K562 (cell line): ENCODE results near the gene CTRL. TPM values are rescaled to one million over a fixed set of nuclear protein-coding genes. Genes with fewer than 3 reads are reported as not detected.

ENCODE experiments used
- ARID4B ChIP-seq: sonication (generic); formaldehyde crosslinking; IDR thresholded peaks from 2 replicates; pipeline ENCODE4 v1.8.0; 2022; ENCODE audit warnings: mild to moderate bottlenecking, missing genetic modification reagents
- BRD4 ChIP-seq: fragments of 200-600 bp; sonication (generic); IDR thresholded peaks from 2 replicates; pipeline ENCODE4 v1.6.1; 2017; ENCODE audit warnings: inconsistent platforms
- CBX1 ChIP-seq: sonication (generic); IDR thresholded peaks from 2 replicates; pipeline ENCODE4 v1.6.1; 2016; ENCODE audit warnings: antibody characterized with exemption, low read depth, mild to moderate bottlenecking
- CCNT2 ChIP-seq: IDR thresholded peaks from 2 replicates; pipeline ENCODE4 v1.6.1; 2011; ENCODE audit warnings: borderline replicate concordance, low read depth, mild to moderate bottlenecking, moderate library complexity, mixed read lengths, low read length; ENCODE audit not compliant: insufficient read length; ENCODE audit errors: extremely low read depth
- CTBP1 ChIP-seq: fragments of 450-650 bp; IDR thresholded peaks from 2 replicates; pipeline ENCODE4 v1.6.1; 2016; ENCODE audit warnings: borderline replicate concordance
- EGR1 ChIP-seq: fragments of 450-650 bp; conservative IDR thresholded peaks from 2 replicates; pipeline ENCODE4 v1.6.1; 2017; ENCODE audit warnings: mild to moderate bottlenecking
- ELF4 ChIP-seq: fragments of 450-650 bp; formaldehyde crosslinking; IDR thresholded peaks from 2 replicates; pipeline ENCODE4 v1.4.0; 2022; ENCODE audit warnings: missing genetic modification characterization
- FOXK2 ChIP-seq, 2 experiments: fragments of 450-650 bp; IDR thresholded peaks in 1 of 2; conservative IDR thresholded peaks in 1 of 2; 2 replicates each; pipeline ENCODE4 v1.6.1; 2016; ENCODE audit warnings: low read depth in 2 of 2, mild to moderate bottlenecking in 1 of 2
- HMGXB4 ChIP-seq: sonication (generic); formaldehyde crosslinking; IDR thresholded peaks from 2 replicates; pipeline ENCODE4 v1.8.1; 2023; ENCODE audit warnings: mild to moderate bottlenecking, missing genetic modification reagents
- JUNB ChIP-seq: fragments of 450-650 bp; formaldehyde crosslinking; conservative IDR thresholded peaks from 2 replicates; pipeline ENCODE4 v1.4.0; 2020; ENCODE audit warnings: mild to moderate bottlenecking
- MAZ ChIP-seq, 2 experiments: fragments of 450-650 bp in 1 of 2; sonication (generic) in 1 of 2; formaldehyde crosslinking; IDR thresholded peaks in 1 of 2; conservative IDR thresholded peaks in 1 of 2; 2 replicates each; pipeline versions ENCODE4 v1.4.0 to v1.5.0; 2020; ENCODE audit warnings: mild to moderate bottlenecking in 1 of 2, missing genetic modification reagents in 1 of 2
- MYC ChIP-seq, 2 experiments: fragments of 250-450 bp in 1 of 2; sonication (Bioruptor Pico) in 1 of 2; IDR thresholded peaks; 2 replicates each; pipeline versions ENCODE4 v1.5.1 to v1.6.1; 2012 to 2021; ENCODE audit warnings: low read depth in 2 of 2, borderline replicate concordance in 1 of 2, improper control_type of control experiment in 1 of 2, low read length in 1 of 2, mild to moderate bottlenecking in 1 of 2, moderate library complexity in 1 of 2
- RBBP5 ChIP-seq: fragments of 200-600 bp; sonication (generic); IDR thresholded peaks from 2 replicates; pipeline ENCODE4 v1.6.1; 2012; ENCODE audit warnings: borderline replicate concordance, mild to moderate bottlenecking, low read length, control low read depth, inconsistent platforms; ENCODE audit not compliant: insufficient read depth, poor library complexity, severe bottlenecking
- SREBF1 ChIP-seq: fragments of 150-350 bp; IDR thresholded peaks from 2 replicates; pipeline ENCODE4 v1.6.1; 2014; ENCODE audit warnings: antibody characterized with exemption, low read depth, low read length, borderline replicate concordance
- STAT5B ChIP-seq: fragments of 250-450 bp; sonication (Bioruptor Pico); IDR thresholded peaks from 2 replicates; pipeline ENCODE4 v1.8.0; 2021; ENCODE audit warnings: mild to moderate bottlenecking, inconsistent platforms
- TEAD1 ChIP-seq, 2 experiments: fragments of 450-650 bp in 1 of 2; sonication (generic) in 1 of 2; formaldehyde crosslinking; IDR thresholded peaks; 2 replicates each; pipeline versions ENCODE4 v1.4.0 to v1.8.0; 2020 to 2022; ENCODE audit warnings: mild to moderate bottlenecking in 2 of 2, missing genetic modification reagents in 1 of 2
- TOE1 ChIP-seq, 2 experiments: fragments of 450-650 bp in 1 of 2; sonication (generic) in 1 of 2; formaldehyde crosslinking in 1 of 2; IDR thresholded peaks; 2 replicates each; pipeline versions ENCODE4 v1.7.1 to v1.8.0; 2016 to 2022; ENCODE audit warnings: borderline replicate concordance in 2 of 2, mild to moderate bottlenecking in 2 of 2, antibody characterized with exemption in 1 of 2, inconsistent platforms in 1 of 2, low read depth in 1 of 2, missing genetic modification reagents in 1 of 2, moderate library complexity in 1 of 2
- U2AF1 ChIP-seq: fragments of 200-400 bp; formaldehyde crosslinking; optimal IDR thresholded peaks from 2 replicates; pipeline ENCODE3; 2017; ENCODE audit warnings: mild to moderate bottlenecking, low read depth, low read length, moderate library complexity
- ZNF79 ChIP-seq: fragments of 250-450 bp; sonication (Bioruptor Pico); IDR thresholded peaks from 2 replicates; pipeline ENCODE4 v1.4.0; 2020; ENCODE audit warnings: low read depth, mild to moderate bottlenecking, moderate library complexity
- polyA plus RNA-seq, 8 experiments: library from polyadenylated mRNA; depleted of rRNA in 4 of 8; stranded (reverse) in 5 of 8; unstranded in 3 of 8; fragments of >200 nt; fragmentation: Nextera tagmentation in 2 of 8; fragmentation: Illumina TruSeq in 1 of 8; extraction: Ambion mirVana in 2 of 8; extraction: Trizol in 1 of 8; gene quantifications; 2 replicates each; pipeline versions ENCODE4 v1.2.1 to v1.2.3, GENCODE V29; 2011 to 2014; ENCODE audit warnings: inconsistent platforms in 1 of 8, missing spikeins in 1 of 8
- total RNA-seq, 7 experiments: library from RNA; depleted of rRNA in 6 of 7; stranded (reverse); fragments of >200 nt in 6 of 7; fragmentation: Illumina TruSeq in 2 of 7; extraction: Trizol in 2 of 7; gene quantifications; 2 replicates each; pipeline versions ENCODE4 v1.2.1 to v1.2.3, GENCODE V29; 2011 to 2021; ENCODE audit warnings: low replicate concordance in 1 of 7

Gene CTRL
- total and polyA plus RNA-seq, 9 of the 15 experiments (the other 6 are each of a cell fraction or from before 2014, with no cell fraction given): 1.4 to 5.6 (median 2.5) TPM

- peak; percentile 56; the same call in 1 of the 2 replicates for TF ChIP-seq HMGXB4
- TF ChIP-seq TOE1 (IDR thresholded peaks at IDR 0.05; ENCODE audit: borderline replicate concordance): no peak
- peak; percentile 71; the same call in 1 of the 2 replicates for TF ChIP-seq TOE1 (CRISPR knock-in tag; IDR thresholded peaks at IDR 0.05; ENCODE audit: borderline replicate concordance, low read depth)
- TF ChIP-seq TEAD1 (CRISPR knock-in tag; IDR thresholded peaks at IDR 0.05): peak in 1 of 2 experiments; percentile 86; a peak in 2 of 4 replicates
- TF ChIP-seq ELF4: no peak
- peak; percentile 84 for TF ChIP-seq ARID4B (CRISPR knock-in tag)
- TF ChIP-seq MYC (IDR thresholded peaks at IDR 0.05; ENCODE audit: low read depth, low read length): peak; percentile 62
- no peak for TF ChIP-seq MYC (CRISPR knock-in tag; IDR thresholded peaks at IDR 0.05; ENCODE audit: borderline replicate concordance, low read depth)
- TF ChIP-seq CCNT2: peak; percentile 50
- TF ChIP-seq STAT5B (CRISPR knock-in tag): no peak
- TF ChIP-seq SREBF1: no peak
- peak; percentile 44 for TF ChIP-seq U2AF1
- peak in 1 of 2 experiments; percentile 78; a peak in 2 of 4 replicates for TF ChIP-seq MAZ (CRISPR knock-in tag; conservative IDR thresholded peaks at IDR 0.05 in 1 of 2, IDR thresholded peaks at IDR 0.05 in 1 of 2)
- peak; percentile 79; the same call in 1 of the 2 replicates for TF ChIP-seq BRD4
- no peak for TF ChIP-seq ZNF79 (CRISPR knock-in tag)
- TF ChIP-seq JUNB: no peak
- peak; percentile 41; the same call in 1 of the 2 replicates for TF ChIP-seq CTBP1
- peak; percentile 98 for TF ChIP-seq RBBP5
- TF ChIP-seq EGR1: peak; percentile 25; the same call in 1 of the 2 replicates
- TF ChIP-seq FOXK2 (conservative IDR thresholded peaks at IDR 0.05 in 1 of 2, IDR thresholded peaks at IDR 0.05 in 1 of 2; ENCODE audit: low read depth in 2 of 2): peak in 1 of 2 experiments; percentile 13; a peak in 2 of 4 replicates
- TF ChIP-seq CBX1: peak; percentile 53; the same call in 1 of the 2 replicates
Observed at GRCh38 chr16:67892899-67893742, 38.5 kb downstream of the CTRL start, which contains the start of gene PSKH1 (continued).
